Stimulated activated naive CD8-positive, alpha-beta T cell treated with anti-CD3 and anti-CD28 coated beads, Interleukin-15, amount 100 ng/mL, for 72 hours (primary cell): Measurements from ENCODE around the gene LAMB1.
"Not testable (repeated sequence)": the region's sequence is repeated elsewhere in the genome, so short reads cannot be mapped to it uniquely, and the experiment has no call there.

Source experiments
- ATAC-seq: fragments of 150-1000 bp; cut with Tn5 transposase; 2 replicates; pipeline ENCODE4 v1.10.0; 2021; ENCODE audit warnings: mild to moderate bottlenecking, moderate library complexity
- DNase-seq, 2 donors: peaks; one replicate each; pipeline ENCODE4 v3.0.0; 2021 to 2022
- H3K27ac Mint-ChIP-seq, 2 donors: one replicate each; pipeline ENCODE4 v1.8.0; 2022; ENCODE audit warnings: mild to moderate bottlenecking in 2 of 2, mixed read lengths in 2 of 2, moderate library complexity in 2 of 2
- H3K27me3 Mint-ChIP-seq: one replicate; pipeline ENCODE4 v1.8.0; 2022; ENCODE audit warnings: mixed read lengths
- H3K4me1 Mint-ChIP-seq: one replicate; pipeline ENCODE4 v1.8.0; 2022; ENCODE audit warnings: mild to moderate bottlenecking, mixed read lengths
- H3K4me3 Mint-ChIP-seq, 2 donors: one replicate each; pipeline ENCODE4 v1.8.0; 2022; ENCODE audit warnings: mild to moderate bottlenecking in 2 of 2, mixed read lengths in 2 of 2, moderate library complexity in 1 of 2
- H3K9me3 Mint-ChIP-seq, 2 donors: one replicate each; pipeline ENCODE4 v1.8.0; 2022; ENCODE audit warnings: mixed read lengths in 2 of 2

LAMB1 gene

GRCh38 chr7:108002726-108003598 lies at the start of gene LAMB1:
TSS of gene LAMB1 (minus strand) at chr7:108003161. CDS start at chr7:108002885, 276 bp downstream.
- Mint-ChIP-seq H3K4me3 (peak within 1 kb of the TSS; percentile 85 to 88), H3K4me1 (peaks cover 45% of the 10 kb centered on the region), H3K27ac (no peak within 1 kb of the TSS), H3K9me3 (no peaks in the 10 kb centered on the region), H3K27me3 (peaks cover 69% of the 10 kb centered on the region)
- ATAC-seq = peak; percentile 41
- peak; percentile 13 to 25 for DNase-seq

- ATAC-seq = no peak
Measured at GRCh38 chr7:108051454-108051853, 48.5 kb upstream of the LAMB1 start.

GRCh38 chr7:108049962-108050361 lies 47.0 kb upstream of the LAMB1 start:
- no peaks in the 10 kb centered on the region for H3K9me3 Mint-ChIP-seq
- no peak overlapping the region for H3K27ac Mint-ChIP-seq
- H3K27me3 Mint-ChIP-seq = no peaks in the 10 kb centered on the region
- DNase-seq (no peak), ATAC-seq (no peak)
- no peak overlapping the region for H3K4me3 Mint-ChIP-seq
- H3K4me1 Mint-ChIP-seq = peaks cover 6% of the 10 kb centered on the region

More at GRCh38 chr7:108051454-108051853, 48.5 kb upstream of the LAMB1 start:
- Mint-ChIP-seq H3K4me1 (peaks cover 6% of the 10 kb centered on the region), H3K4me3 (no peak overlapping the region), H3K27ac (no peak overlapping the region), H3K9me3 (no peaks in the 10 kb centered on the region), H3K27me3 (no peaks in the 10 kb centered on the region)
- DNase-seq = no peak

- ATAC-seq (no peak), DNase-seq (no peak)
- no peak overlapping the region for H3K27ac Mint-ChIP-seq
- no peaks in the 10 kb centered on the region for H3K27me3 Mint-ChIP-seq
- no peak overlapping the region for H3K4me3 Mint-ChIP-seq
- no peaks in the 10 kb centered on the region for H3K9me3 Mint-ChIP-seq
- H3K4me1 Mint-ChIP-seq = peaks cover 6% of the 10 kb centered on the region
Measured at GRCh38 chr7:108048422-108048821, 45.5 kb upstream of the LAMB1 start.

- H3K4me1 Mint-ChIP-seq = peaks cover 6% of the 10 kb centered on the region
- H3K27ac Mint-ChIP-seq = no peak overlapping the region
- no peaks in the 10 kb centered on the region for H3K27me3 Mint-ChIP-seq
- no peaks in the 10 kb centered on the region for H3K9me3 Mint-ChIP-seq
- no peak overlapping the region for H3K4me3 Mint-ChIP-seq
- DNase-seq (no peak), ATAC-seq (no peak)
Measured at GRCh38 chr7:108046952-108047506, 44.1 kb upstream of the LAMB1 start.

- Mint-ChIP-seq H3K27ac (no peak overlapping the region), H3K9me3 (no peaks in the 10 kb centered on the region), H3K27me3 (no peaks in the 10 kb centered on the region), H3K4me1 (peaks cover 6% of the 10 kb centered on the region), H3K4me3 (no peak overlapping the region)
- no peak for DNase-seq
- no peak for ATAC-seq
Measured at GRCh38 chr7:108045669-108046068, 42.7 kb upstream of the LAMB1 start.

GRCh38 chr7:108045154-108045553 lies 42.2 kb upstream of the LAMB1 start:
- ATAC-seq = no peak
- H3K27me3 Mint-ChIP-seq = no peaks in the 10 kb centered on the region

GRCh38 chr7:108044345-108044744 lies 41.4 kb upstream of the LAMB1 start:
- Mint-ChIP-seq H3K4me1 (peaks cover 6% of the 10 kb centered on the region), H3K27ac (peak overlapping the region in 1 of 2 donors; percentile 31), H3K4me3 (no peak overlapping the region), H3K9me3 (no peaks in the 10 kb centered on the region), H3K27me3 (no peaks in the 10 kb centered on the region)
- DNase-seq = no peak
- ATAC-seq = no peak

More at GRCh38 chr7:108045154-108045553, 42.2 kb upstream of the LAMB1 start:
- Mint-ChIP-seq H3K9me3 (no peaks in the 10 kb centered on the region), H3K4me3 (no peak overlapping the region), H3K4me1 (peaks cover 6% of the 10 kb centered on the region), H3K27ac (no peak overlapping the region)
- no peak for DNase-seq

- ATAC-seq (no peak), DNase-seq (no peak)
- no peaks in the 10 kb centered on the region for H3K9me3 Mint-ChIP-seq
- H3K4me3 Mint-ChIP-seq = no peak overlapping the region
- H3K4me1 Mint-ChIP-seq = no peaks in the 10 kb centered on the region
- peaks cover 6% of the 10 kb centered on the region for H3K27me3 Mint-ChIP-seq
- H3K27ac Mint-ChIP-seq = no peak overlapping the region
Measured at GRCh38 chr7:108038986-108039385, 36.0 kb upstream of the LAMB1 start.

- Mint-ChIP-seq H3K27me3 (peaks cover 6% of the 10 kb centered on the region), H3K27ac (no peak overlapping the region), H3K9me3 (no peaks in the 10 kb centered on the region), H3K4me1 (no peaks in the 10 kb centered on the region), H3K4me3 (no peak overlapping the region)
- DNase-seq (no peak), ATAC-seq (no peak)
Measured at GRCh38 chr7:108037741-108038140, 34.8 kb upstream of the LAMB1 start.

- Mint-ChIP-seq H3K4me3 (no peak overlapping the region), H3K9me3 (no peaks in the 10 kb centered on the region), H3K4me1 (no peaks in the 10 kb centered on the region), H3K27ac (no peak overlapping the region), H3K27me3 (peaks cover 6% of the 10 kb centered on the region)
- ATAC-seq = no peak
- DNase-seq = no peak
Measured at GRCh38 chr7:108037140-108037539, 34.2 kb upstream of the LAMB1 start.

GRCh38 chr7:108034586-108034985 lies 31.6 kb upstream of the LAMB1 start:
- no peak overlapping the region for H3K4me3 Mint-ChIP-seq
- peaks cover 6% of the 10 kb centered on the region for H3K27me3 Mint-ChIP-seq
- DNase-seq (no peak), ATAC-seq (no peak)
- no peak overlapping the region for H3K27ac Mint-ChIP-seq
- no peaks in the 10 kb centered on the region for H3K9me3 Mint-ChIP-seq
- no peaks in the 10 kb centered on the region for H3K4me1 Mint-ChIP-seq

GRCh38 chr7:108033776-108034497 lies 31.0 kb upstream of the LAMB1 start:
- Mint-ChIP-seq H3K9me3 (no peaks in the 10 kb centered on the region), H3K27me3 (peaks cover 6% of the 10 kb centered on the region), H3K4me1 (no peaks in the 10 kb centered on the region), H3K4me3 (no peak overlapping the region), H3K27ac (no peak overlapping the region)
- ATAC-seq = no peak
- DNase-seq = no peak

GRCh38 chr7:108033309-108033708 lies 30.3 kb upstream of the LAMB1 start:
- not testable (repeated sequence) for H3K9me3 Mint-ChIP-seq, H3K4me3 Mint-ChIP-seq, H3K27ac Mint-ChIP-seq, H3K27me3 Mint-ChIP-seq, H3K4me1 Mint-ChIP-seq, DNase-seq, ATAC-seq

GRCh38 chr7:108030516-108030915 lies 27.6 kb upstream of the LAMB1 start:
- H3K4me3 Mint-ChIP-seq = no peak overlapping the region
- DNase-seq (no peak), ATAC-seq (no peak)
- H3K4me1 Mint-ChIP-seq = no peaks in the 10 kb centered on the region
- H3K9me3 Mint-ChIP-seq = no peaks in the 10 kb centered on the region
- H3K27ac Mint-ChIP-seq = no peak overlapping the region
- peaks cover 14% of the 10 kb centered on the region for H3K27me3 Mint-ChIP-seq

GRCh38 chr7:108029034-108029433 lies 26.1 kb upstream of the LAMB1 start:
- Mint-ChIP-seq H3K4me3 (no peak overlapping the region), H3K27ac (no peak overlapping the region), H3K27me3 (peaks cover 29% of the 10 kb centered on the region), H3K4me1 (no peaks in the 10 kb centered on the region), H3K9me3 (no peaks in the 10 kb centered on the region)
- ATAC-seq (no peak), DNase-seq (no peak)
